CD4-positive, alpha-beta T cell treated with Interleukin-6 for 4 hours (primary cell): ENCODE data around the gene ZFHX3.

ENCODE experiments used
- DNase-seq: peaks from one replicate; pipeline ENCODE4 v3.0.0-alpha.2; 2020; ENCODE audit warnings: mixed read lengths

ZFHX3 gene

DNA sequence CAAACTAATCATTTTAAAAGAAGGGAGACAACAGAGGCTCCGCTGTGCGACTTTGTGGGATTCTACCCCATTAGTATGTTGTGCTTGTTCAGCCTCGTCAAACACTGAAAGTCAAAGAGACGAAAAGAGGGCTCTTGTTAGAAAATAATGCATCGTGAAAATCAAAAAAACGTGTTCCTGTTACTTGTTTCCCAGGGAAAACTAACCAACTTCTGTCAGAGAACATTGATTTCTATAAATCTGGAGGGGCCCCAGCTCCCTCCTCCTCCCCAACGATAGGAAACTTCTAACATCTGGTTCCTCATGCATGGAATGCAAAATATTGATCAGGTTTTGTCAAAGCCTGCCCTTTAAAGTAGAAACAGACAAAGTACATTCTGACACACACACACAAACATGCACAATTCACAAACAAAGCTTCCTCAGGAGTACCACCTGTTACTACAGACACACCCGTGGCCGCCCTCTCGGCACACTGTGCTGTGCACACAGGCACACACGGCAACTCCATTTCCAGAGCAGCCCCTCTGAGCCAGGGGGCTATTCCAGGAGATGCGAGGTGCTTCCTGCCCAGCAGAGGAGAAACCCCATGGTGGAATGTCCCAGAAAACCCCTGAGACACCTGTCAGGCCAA, 151.3 kb downstream of the ZFHX3 start:
- DNase-seq: no peak

- DNase-seq: no peak
These were observed 152.0 kb downstream of the ZFHX3 start for GRCh38 chr16:72895951-72896350.

GRCh38 chr16:72894293-72895151, 153.4 kb downstream of the ZFHX3 start:
- DNase-seq: no peak

DNA sequence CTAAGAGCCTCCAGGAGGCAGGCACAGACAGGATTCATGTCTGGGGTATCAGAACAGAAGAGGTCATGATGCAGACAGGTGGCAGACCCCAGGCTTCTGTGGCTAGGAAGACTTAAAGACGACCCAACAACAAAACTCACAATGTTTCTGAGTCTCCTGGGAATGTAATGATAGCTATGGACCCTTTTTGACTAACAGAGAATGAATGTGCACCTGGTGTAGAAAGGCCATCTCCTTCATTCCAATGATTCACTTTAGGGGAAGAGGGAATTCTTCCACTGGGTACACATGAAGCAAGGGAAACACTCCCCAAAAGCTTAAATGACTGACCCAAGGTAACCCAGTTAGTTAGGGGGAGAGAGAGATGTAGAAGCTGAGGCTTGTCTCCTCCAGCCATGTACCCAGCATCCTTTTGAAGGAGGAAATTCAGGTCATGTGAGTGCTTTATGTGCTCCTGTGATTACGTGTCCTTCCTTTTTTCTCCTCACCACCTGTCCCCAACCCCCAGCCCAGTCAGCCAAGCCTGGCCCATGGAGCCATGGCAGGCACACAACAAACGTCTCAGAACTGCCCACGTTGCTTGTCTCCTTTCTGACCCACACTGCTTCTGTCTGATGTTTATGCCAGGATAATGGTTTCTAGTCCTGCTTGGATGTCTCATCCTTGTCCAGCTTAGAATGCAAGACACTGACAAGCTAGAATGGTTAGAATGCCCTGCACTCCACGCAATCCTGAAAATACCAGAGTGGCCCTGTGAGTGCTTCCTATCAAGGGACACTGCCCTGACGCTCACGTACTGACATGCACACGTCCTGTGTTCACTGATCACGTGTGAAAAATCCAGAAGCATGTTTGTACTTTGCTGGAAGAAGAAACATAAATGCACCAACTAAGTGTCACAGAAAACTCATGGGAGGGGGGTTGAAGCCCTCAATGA, 156.4 kb downstream of the ZFHX3 start:
- DNase-seq: no peak

GRCh38 chr16:72890587-72890986, 157.3 kb downstream of the ZFHX3 start:
- no peak for DNase-seq

- DNase-seq: no peak
These were observed 158.0 kb downstream of the ZFHX3 start for GRCh38 chr16:72889616-72890582.

DNA sequence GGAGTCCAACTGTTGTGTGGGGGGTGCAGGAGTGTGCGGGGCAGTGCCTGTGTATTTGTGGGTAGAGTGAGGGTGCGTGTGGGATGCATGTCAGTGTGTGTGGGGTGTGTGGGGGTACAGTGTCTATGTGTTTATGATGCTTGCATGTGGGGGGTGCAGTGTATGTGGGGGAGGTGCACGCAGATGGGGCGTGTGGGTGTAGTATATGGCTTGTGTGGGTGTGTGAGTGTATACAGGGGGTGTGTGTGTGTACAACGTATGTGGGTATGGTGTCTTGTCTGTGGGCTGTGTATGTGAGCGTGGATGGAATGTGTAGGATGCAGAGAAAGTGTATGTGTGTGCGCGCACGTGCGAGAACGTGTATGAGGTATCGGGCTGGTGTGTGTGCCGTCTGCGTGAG, 160.4 kb downstream of the ZFHX3 start:
- no peak for DNase-seq

DNA sequence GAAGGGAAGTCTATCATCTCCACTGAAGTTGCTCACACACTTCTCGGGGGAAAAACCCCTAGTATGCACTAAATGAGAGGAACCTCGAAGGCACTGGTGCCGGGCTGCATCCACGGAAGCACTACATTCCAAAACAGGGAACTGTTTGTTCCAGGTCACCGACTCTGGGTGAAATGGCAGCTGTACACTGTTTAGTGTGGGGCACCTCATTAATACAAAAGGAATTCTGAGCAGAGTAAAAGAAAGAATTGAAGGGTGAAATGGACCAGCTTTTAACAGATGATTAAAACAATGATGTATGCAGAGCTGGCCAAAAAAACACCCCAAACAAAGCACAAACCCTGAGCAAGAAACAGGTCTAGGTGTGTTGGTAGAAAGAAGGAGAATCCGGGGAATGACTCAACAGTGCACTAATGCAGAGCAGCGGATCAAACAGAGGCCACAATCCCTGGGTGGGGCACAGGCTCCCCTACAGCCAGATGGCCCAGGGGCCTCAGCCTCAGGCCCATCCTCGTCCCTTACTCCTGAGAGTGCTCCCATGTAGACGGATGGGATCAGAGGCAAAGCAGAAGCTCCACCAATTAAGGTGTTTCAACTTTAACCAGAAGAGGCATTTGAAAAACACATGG, 161.5 kb downstream of the ZFHX3 start:
- DNase-seq: no peak

- DNase-seq: no peak
These were observed 163.4 kb downstream of the ZFHX3 start for GRCh38 chr16:72884573-72884972.

DNA sequence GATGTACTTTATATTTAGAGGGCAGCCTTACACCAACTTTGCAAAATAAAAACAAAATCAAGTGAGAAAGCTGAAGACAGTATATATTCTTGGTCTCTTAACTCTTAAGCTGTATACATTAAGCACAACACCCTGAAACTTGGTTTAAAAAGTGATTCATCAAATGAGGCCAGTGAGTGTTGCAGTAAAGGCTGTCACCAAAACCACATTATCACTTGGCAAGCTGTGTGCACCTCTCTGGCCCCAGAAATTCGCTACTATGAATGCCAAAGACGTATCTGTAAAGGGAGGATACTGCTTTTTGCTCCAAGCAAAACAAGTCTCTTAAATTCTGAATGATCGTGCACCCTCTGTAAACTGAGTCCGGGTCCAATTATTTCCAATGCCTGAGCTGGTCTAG, 163.9 kb downstream of the ZFHX3 start:
- no peak for DNase-seq

GRCh38 chr16:72879846-72880245, 168.1 kb downstream of the ZFHX3 start:
- DNase-seq: no peak

- DNase-seq: no peak
These were observed 169.3 kb downstream of the ZFHX3 start for GRCh38 chr16:72878301-72879269.

GRCh38 chr16:72877374-72878028, 170.4 kb downstream of the ZFHX3 start:
- no peak for DNase-seq

GRCh38 chr16:72876981-72877373, 171.0 kb downstream of the ZFHX3 start:
- no peak for DNase-seq

- DNase-seq: no peak
These were observed 171.7 kb downstream of the ZFHX3 start for GRCh38 chr16:72876221-72876620.

- DNase-seq: no peak
These were observed 172.5 kb downstream of the ZFHX3 start for GRCh38 chr16:72875291-72876031.

DNA sequence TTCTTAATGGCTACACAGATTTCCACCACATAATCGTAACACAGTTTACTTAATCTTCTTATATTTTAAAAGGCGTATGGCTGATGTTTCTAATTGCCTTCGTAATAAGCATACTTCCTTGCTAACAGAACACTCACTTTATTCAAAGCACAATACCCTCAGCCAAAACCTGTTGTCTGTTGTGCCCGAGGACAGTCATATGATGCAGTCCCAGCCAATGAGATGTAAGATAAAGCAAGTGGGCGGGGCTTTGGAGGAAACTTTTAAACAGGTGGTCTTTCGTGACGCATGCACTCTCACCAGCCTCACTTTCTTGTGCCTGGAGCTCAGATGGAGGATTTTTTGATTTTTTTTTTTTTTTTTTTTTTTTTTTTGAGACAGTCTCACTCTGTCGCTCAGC, 174.1 kb downstream of the ZFHX3 start:
- no peak for DNase-seq

GRCh38 chr16:72873044-72873443, 174.9 kb downstream of the ZFHX3 start:
- no peak for DNase-seq

DNA sequence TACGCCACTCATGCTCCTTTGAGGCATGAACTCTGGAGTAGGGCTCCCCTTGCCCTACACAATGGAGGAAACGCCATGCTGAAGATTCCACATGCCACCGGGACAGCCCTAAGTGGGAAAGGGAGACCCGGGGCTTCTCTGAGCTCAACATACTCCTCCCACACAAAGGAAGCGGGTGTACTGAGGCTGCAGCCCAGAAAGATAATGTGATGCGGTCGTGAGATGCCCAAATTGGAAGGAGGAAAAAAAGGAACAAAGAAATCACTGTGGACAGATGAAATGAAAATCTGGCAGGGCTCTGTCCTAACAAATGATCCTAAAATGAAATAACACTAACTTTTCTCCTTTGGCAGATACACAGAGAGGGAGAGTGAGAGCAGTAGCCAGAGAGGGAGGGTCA, 182.1 kb downstream of the ZFHX3 start:
- no peak for DNase-seq
